Right lobe of liver (tissue), 4 donors: ENCODE data around the gene LMX1B.

Source experiments
- CTCF ChIP-seq, 4 donors: fragments of 200-600 bp in 3 of 4; fragments of 450-650 bp in 1 of 4; IDR thresholded peaks; one replicate each; pipeline versions ENCODE4 v1.5.1 to v1.8.0; 2016 to 2022; ENCODE audit warnings: antibody characterized with exemption in 4 of 4, mild to moderate bottlenecking in 2 of 4
- POLR2A ChIP-seq: fragments of 450-650 bp; IDR thresholded peaks from one replicate; pipeline ENCODE4 v1.6.1; 2017; ENCODE audit warnings: antibody characterized with exemption, mild to moderate bottlenecking
- donor health status: DM: no; HTN: no; CAD: no.
- donor health status: DM: no; HTN: no; CAD: no.
- donor health status: DM: no; HTN: yes; CAD: no.

- no peak for TF ChIP-seq POLR2A
- TF ChIP-seq CTCF (IDR thresholded peaks at IDR 0.05), result no peak
These were observed 107.8 kb downstream of the LMX1B start for GRCh38 chr9:126721564-126721981.
